Neural cell (in vitro differentiated cells): Measurements from ENCODE around the gene C5. TPM values are rescaled to one million over a fixed set of nuclear protein-coding genes. Genes with fewer than 3 reads are reported as not detected.

Source experiments
- H2AFZ ChIP-seq: fragments of 200-600, 300-800 bp; sonication (generic), shearing (Covaris generic); 2 replicates; pipeline ENCODE4 v1.6.0; 2014; ENCODE audit warnings: low read depth, mild to moderate bottlenecking, antibody characterized with exemption, low read length, moderate library complexity
- H3F3A ChIP-seq: fragments of 200-600 bp; shearing (Covaris generic); 2 replicates; pipeline ENCODE4 v1.6.1; 2016; ENCODE audit warnings: mild to moderate bottlenecking, moderate library complexity, mixed read lengths, antibody characterized with exemption, low read length; ENCODE audit not compliant: insufficient read depth, poor library complexity, severe bottlenecking
- H3K27ac ChIP-seq: fragments of 200-600, 300-800 bp; sonication (generic), shearing (Covaris generic); 2 replicates; pipeline ENCODE4 v1.5.1; 2014; ENCODE audit warnings: mild to moderate bottlenecking, low read length, moderate library complexity
- H3K27me3 ChIP-seq: fragments of 300-800, 200-600 bp; sonication (generic), shearing (Covaris generic); 2 replicates; pipeline ENCODE4 v1.6.0; 2014; ENCODE audit warnings: mild to moderate bottlenecking, low read depth, low read length, moderate library complexity; ENCODE audit not compliant: insufficient read depth
- H3K36me3 ChIP-seq: fragments of 300-800, 200-600 bp; sonication (generic), shearing (Covaris generic); 2 replicates; pipeline ENCODE4 v1.5.1; 2014; ENCODE audit warnings: mild to moderate bottlenecking, antibody characterized with exemption, low read length, moderate library complexity; ENCODE audit not compliant: insufficient read depth
- H3K4me2 ChIP-seq: fragments of 300-800, 200-600 bp; sonication (generic), shearing (Covaris generic); 2 replicates; pipeline ENCODE4 v1.6.0; 2014; ENCODE audit warnings: mild to moderate bottlenecking, low read length
- H3K4me3 ChIP-seq: fragments of 300-800, 200-600 bp; sonication (generic), shearing (Covaris generic); 2 replicates; pipeline ENCODE4 v1.5.1; 2014; ENCODE audit warnings: mild to moderate bottlenecking, low read length, moderate library complexity
- H3K79me2 ChIP-seq: fragments of 200-600 bp; shearing (Covaris generic); replicated peaks from 2 replicates; pipeline ENCODE4 v1.6.0; 2014; ENCODE audit warnings: mild to moderate bottlenecking, low read length, moderate library complexity; ENCODE audit not compliant: insufficient read depth
- H3K9ac ChIP-seq: fragments of 300-800, 200-600 bp; sonication (generic), shearing (Covaris generic); 2 replicates; pipeline ENCODE4 v1.6.1; 2016; ENCODE audit warnings: mild to moderate bottlenecking, low read length, mixed read lengths
- H3K9me2 ChIP-seq: fragments of 200-600 bp; shearing (Covaris generic); 2 replicates; pipeline ENCODE4 v1.6.1; 2016; ENCODE audit warnings: mild to moderate bottlenecking, low read length, mixed read lengths; ENCODE audit not compliant: insufficient read depth
- H3K9me3 ChIP-seq: fragments of 200-600, 300-800 bp; sonication (generic), shearing (Covaris generic); 2 replicates; pipeline ENCODE4 v1.6.1; 2016; ENCODE audit warnings: mild to moderate bottlenecking, mixed run types, low read length, moderate library complexity, mixed read lengths
- H4K20me1 ChIP-seq: fragments of 200-600 bp; shearing (Covaris generic); 2 replicates; pipeline ENCODE4 v1.6.1; 2016; ENCODE audit warnings: mild to moderate bottlenecking, mixed run types; ENCODE audit not compliant: insufficient read depth
- CTCF ChIP-seq: fragments of 450-650 bp; IDR thresholded peaks from 2 replicates; pipeline ENCODE4 v1.5.1; 2014; ENCODE audit warnings: antibody characterized with exemption, mild to moderate bottlenecking, moderate library complexity; ENCODE audit not compliant: poor library complexity, severe bottlenecking
- EP300 ChIP-seq: fragments of 450-650 bp; conservative IDR thresholded peaks from 2 replicates; pipeline ENCODE4 v1.6.1; 2014; ENCODE audit warnings: antibody characterized with exemption, mild to moderate bottlenecking, moderate library complexity; ENCODE audit not compliant: poor library complexity, severe bottlenecking
- EZH2 ChIP-seq: fragments of 200-600, 300-800 bp; shearing (Covaris generic), sonication (generic); IDR thresholded peaks from 2 replicates; pipeline ENCODE4 v1.6.1; 2014; ENCODE audit warnings: antibody characterized with exemption, low read length, borderline replicate concordance, mild to moderate bottlenecking; ENCODE audit not compliant: insufficient read depth, poor library complexity, severe bottlenecking
- MXI1 ChIP-seq: fragments of 450-650 bp; conservative IDR thresholded peaks from 2 replicates; pipeline ENCODE4 v1.6.1; 2014; ENCODE audit warnings: antibody characterized with exemption, mild to moderate bottlenecking; ENCODE audit not compliant: poor library complexity, severe bottlenecking
- POLR2AphosphoS5 ChIP-seq: IDR thresholded peaks from 2 replicates; pipeline ENCODE4 v1.6.1; 2012
- RAD21 ChIP-seq: fragments of 450-650 bp; conservative IDR thresholded peaks from 2 replicates; pipeline ENCODE4 v1.6.1; 2014; ENCODE audit warnings: antibody characterized with exemption, mild to moderate bottlenecking, moderate library complexity
- REST ChIP-seq: IDR thresholded peaks from 2 replicates; pipeline ENCODE4 v1.6.1; 2012; ENCODE audit warnings: borderline replicate concordance
- SMC3 ChIP-seq: fragments of 450-650 bp; conservative IDR thresholded peaks from 2 replicates; pipeline ENCODE4 v1.6.1; 2014; ENCODE audit warnings: antibody characterized with exemption, mild to moderate bottlenecking, moderate library complexity; ENCODE audit not compliant: poor library complexity
- TAF1 ChIP-seq: IDR thresholded peaks from 2 replicates; pipeline ENCODE4 v1.6.1; 2012; ENCODE audit warnings: low read depth
- polyA plus RNA-seq: library from polyadenylated mRNA; depleted of rRNA; stranded (reverse); fragments of >200 nt; gene quantifications from 2 replicates; pipeline ENCODE4 v1.2.3, GENCODE V29; 2014

C5 gene
- polyA plus RNA-seq, 1 donor from 2014 or later, result 3.8 TPM

GRCh38 chr9:121048618-121049017, 1.5 kb downstream of the C5 start:
- Histone ChIP-seq H3K79me2 (no peaks in the 10 kb centered on the region), H3K9ac (no peak overlapping the region), H2AFZ (no peak overlapping the region), H3K27ac (no peak overlapping the region), H3K9me3 (no peaks in the 10 kb centered on the region), H4K20me1 (no peaks in the 10 kb centered on the region), H3K36me3 (no peaks in the 10 kb centered on the region), H3K9me2 (no peaks in the 10 kb centered on the region), H3K4me3 (no peak overlapping the region), H3K4me2 (no peak overlapping the region), H3K27me3 (no peaks in the 10 kb centered on the region), H3F3A (no peaks in the 10 kb centered on the region)
- TF ChIP-seq TAF1 (no peak), EP300 (no peak), POLR2AphosphoS5 (no peak), RAD21 (no peak), REST (no peak), MXI1 (no peak), EZH2 (no peak), SMC3 (no peak), CTCF (no peak)

GRCh38 chr9:121048175-121048574, 1.9 kb downstream of the C5 start:
- no peaks in the 10 kb centered on the region for H3K9me3 ChIP-seq
- no peak overlapping the region for H3K9ac ChIP-seq
- H3K27ac ChIP-seq, result no peak overlapping the region
- H3K36me3 ChIP-seq, result no peaks in the 10 kb centered on the region
- H3K4me2 ChIP-seq, result no peak overlapping the region
- no peaks in the 10 kb centered on the region for H3K27me3 ChIP-seq
- no peak overlapping the region for H2AFZ ChIP-seq
- no peaks in the 10 kb centered on the region for H3K9me2 ChIP-seq
- TF ChIP-seq REST (no peak), CTCF (no peak), POLR2AphosphoS5 (no peak), RAD21 (no peak), EP300 (no peak), TAF1 (no peak), MXI1 (no peak), SMC3 (no peak)
- H3K4me3 ChIP-seq, result no peak overlapping the region
- H3K79me2 ChIP-seq, result no peaks in the 10 kb centered on the region
- no peaks in the 10 kb centered on the region for H4K20me1 ChIP-seq
- H3F3A ChIP-seq, result no peaks in the 10 kb centered on the region
